GM12892 (cell line): ENCODE data around the gene THBS2.

Experiments
- POLR2A ChIP-seq: IDR thresholded peaks from 2 replicates; pipeline ENCODE4 v1.6.1; 2011; ENCODE audit warnings: low read depth, low read length, control low read depth
- POLR2AphosphoS5 ChIP-seq: IDR thresholded peaks from 2 replicates; pipeline ENCODE4 v1.6.1; 2011; ENCODE audit warnings: low read depth, low read length, control low read depth
- TAF1 ChIP-seq: IDR thresholded peaks from 2 replicates; pipeline ENCODE4 v1.6.1; 2011; ENCODE audit warnings: low read depth, mild to moderate bottlenecking, control low read depth, low read length, borderline replicate concordance

DNA sequence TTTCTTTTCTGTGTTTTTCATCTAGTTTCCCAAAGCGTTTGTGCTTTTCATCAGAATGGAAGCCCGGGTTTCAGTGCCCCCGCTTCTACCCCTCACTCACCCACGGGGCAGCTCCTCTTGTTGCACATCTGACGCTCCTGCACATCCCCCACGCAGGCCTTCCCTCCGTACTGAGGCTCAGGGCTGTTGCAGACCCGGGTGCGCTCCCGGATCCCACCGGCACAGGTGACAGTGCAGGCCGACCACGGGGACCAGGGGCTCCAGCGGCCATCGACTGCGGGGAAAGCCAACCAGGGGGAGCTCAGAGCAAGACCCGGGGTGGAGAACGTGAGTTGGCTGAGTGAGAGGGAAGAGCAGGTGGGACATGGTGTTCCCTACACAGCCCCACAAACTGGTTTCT, 19.0 kb downstream of the THBS2 start:
- TF ChIP-seq POLR2A (no peak), TAF1 (no peak), POLR2AphosphoS5 (no peak)
